HEK293 (cell line): ENCODE results near the gene RXRG.

Source experiments
- CTCF ChIP-seq: fragments of 450-650 bp; formaldehyde crosslinking; IDR thresholded peaks from 2 replicates; pipeline ENCODE4 v1.5.1; 2016; ENCODE audit warnings: missing biosample characterization, missing genetic modification characterization
- ZNF341 ChIP-seq: fragments of 450-650 bp; formaldehyde crosslinking; IDR thresholded peaks from 2 replicates; pipeline ENCODE4; 2016; ENCODE audit warnings: low read depth, missing biosample characterization, missing genetic modification characterization
- ZNF555 ChIP-seq: fragments of 450-650 bp; formaldehyde crosslinking; conservative IDR thresholded peaks from 2 replicates; pipeline ENCODE4 v1.5.1; 2017; ENCODE audit warnings: missing biosample characterization, mild to moderate bottlenecking, missing genetic modification characterization, inconsistent platforms

DNA sequence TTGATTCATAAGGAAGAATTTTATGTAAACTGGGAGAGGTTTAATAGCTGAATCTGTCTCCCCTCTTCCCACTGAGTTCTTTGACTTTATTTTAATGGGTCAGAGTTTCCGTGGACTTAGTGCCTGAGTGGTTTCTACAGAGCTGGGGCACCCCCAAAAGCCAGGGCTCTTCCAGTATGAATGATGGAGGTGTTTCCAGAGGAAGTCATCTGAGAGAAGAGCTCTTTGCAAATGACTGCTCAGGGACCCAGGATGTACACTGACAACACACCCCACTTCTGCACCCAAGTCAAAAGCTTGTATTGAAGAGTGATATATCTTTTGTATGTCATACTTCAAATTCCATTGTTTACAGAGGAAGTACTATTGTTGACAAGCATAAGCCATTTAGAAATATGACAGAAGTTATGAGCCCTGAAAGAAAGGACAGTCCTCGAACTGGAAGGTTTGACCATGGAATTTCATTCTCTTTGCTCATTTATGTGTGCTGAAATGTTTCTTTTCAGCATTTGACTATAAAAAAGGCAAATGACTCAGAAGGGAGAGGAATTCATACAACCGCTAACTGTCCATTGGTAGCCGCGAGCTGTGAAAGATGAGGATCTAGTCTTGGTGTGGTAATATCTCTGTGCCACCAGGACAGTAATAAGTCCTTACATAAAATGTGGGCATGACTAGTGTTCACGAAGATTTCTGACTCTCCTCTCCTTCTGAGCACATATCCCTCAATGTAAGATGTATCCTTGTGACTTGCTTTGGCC, 63.0 kb downstream of the RXRG start:
- TF ChIP-seq CTCF (no peak), ZNF555 (tag by site-specific recombination) (no peak), ZNF341 (tag by site-specific recombination) (no peak)
